LNCAP (cell line): ENCODE measurements around the gene BNC1.

Experiments
- TF ChIP-seq, protein P1 (sequence below): fragments of 450-650 bp; IDR thresholded peaks from 2 replicates; pipeline ENCODE4 v1.5.1; 2017; ENCODE audit warnings: mild to moderate bottlenecking

BNC1 gene

DNA sequence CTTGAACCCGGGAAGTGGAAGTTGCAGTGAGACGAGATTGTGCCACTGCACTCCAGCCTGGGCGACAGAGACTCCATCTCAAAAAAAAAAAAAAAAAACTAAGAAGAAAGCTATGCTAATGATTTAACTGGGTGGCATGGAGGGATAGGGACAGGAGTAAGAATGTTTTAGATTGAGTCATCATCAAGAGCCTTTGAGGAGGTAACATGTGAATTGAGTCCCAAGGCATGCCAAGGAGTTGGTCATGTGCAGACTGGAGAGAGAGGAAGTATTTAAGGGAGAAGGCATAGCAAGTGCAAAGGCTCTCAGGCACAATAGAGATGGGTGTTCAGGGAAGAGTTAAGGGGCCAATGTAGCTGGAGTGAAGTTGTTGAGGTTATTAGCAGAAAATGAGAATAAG lies 9.1 kb downstream of the BNC1 start:
- TF ChIP-seq, protein P1, sequence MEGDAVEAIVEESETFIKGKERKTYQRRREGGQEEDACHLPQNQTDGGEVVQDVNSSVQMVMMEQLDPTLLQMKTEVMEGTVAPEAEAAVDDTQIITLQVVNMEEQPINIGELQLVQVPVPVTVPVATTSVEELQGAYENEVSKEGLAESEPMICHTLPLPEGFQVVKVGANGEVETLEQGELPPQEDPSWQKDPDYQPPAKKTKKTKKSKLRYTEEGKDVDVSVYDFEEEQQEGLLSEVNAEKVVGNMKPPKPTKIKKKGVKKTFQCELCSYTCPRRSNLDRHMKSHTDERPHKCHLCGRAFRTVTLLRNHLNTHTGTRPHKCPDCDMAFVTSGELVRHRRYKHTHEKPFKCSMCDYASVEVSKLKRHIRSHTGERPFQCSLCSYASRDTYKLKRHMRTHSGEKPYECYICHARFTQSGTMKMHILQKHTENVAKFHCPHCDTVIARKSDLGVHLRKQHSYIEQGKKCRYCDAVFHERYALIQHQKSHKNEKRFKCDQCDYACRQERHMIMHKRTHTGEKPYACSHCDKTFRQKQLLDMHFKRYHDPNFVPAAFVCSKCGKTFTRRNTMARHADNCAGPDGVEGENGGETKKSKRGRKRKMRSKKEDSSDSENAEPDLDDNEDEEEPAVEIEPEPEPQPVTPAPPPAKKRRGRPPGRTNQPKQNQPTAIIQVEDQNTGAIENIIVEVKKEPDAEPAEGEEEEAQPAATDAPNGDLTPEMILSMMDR, result no peak

DNA sequence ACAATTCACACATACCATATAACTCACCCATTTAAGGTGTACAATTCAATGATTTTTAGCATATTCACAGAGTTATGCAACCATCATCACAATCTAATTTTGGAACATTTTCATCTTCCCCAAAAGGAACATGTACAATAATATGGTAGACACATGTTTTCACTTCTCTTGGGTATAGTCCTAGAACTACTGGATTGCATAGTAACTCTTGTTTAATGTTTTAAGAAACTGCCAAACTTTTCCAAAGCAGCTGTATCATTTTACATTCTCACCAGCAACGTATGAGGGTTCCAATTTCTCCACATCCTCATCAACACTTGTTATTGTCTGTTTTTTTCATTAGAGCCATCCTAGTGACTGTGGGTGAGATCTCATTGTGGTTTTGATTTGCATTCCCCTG lies 14.3 kb downstream of the BNC1 start:
- TF ChIP-seq, protein P1, result no peak

DNA sequence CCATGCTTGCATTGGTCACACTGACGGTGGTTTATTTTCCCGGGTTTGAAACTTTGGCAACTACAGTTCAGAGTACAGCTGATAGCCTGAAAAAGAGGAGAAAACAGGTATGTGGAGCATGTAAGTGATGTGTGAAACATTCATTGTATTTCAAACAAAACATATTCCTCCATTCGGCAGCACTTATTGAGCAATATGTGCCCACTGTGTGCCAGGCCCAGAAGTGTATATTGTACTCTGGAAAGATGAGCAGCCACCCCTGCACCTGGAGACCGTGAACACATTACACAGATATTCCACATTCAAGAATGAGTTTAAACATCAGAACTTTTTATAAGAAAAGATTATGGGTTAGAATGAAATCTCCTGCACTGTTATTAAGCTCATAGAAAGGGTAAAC lies 16.3 kb downstream of the BNC1 start:
- TF ChIP-seq, protein P1, result no peak

DNA sequence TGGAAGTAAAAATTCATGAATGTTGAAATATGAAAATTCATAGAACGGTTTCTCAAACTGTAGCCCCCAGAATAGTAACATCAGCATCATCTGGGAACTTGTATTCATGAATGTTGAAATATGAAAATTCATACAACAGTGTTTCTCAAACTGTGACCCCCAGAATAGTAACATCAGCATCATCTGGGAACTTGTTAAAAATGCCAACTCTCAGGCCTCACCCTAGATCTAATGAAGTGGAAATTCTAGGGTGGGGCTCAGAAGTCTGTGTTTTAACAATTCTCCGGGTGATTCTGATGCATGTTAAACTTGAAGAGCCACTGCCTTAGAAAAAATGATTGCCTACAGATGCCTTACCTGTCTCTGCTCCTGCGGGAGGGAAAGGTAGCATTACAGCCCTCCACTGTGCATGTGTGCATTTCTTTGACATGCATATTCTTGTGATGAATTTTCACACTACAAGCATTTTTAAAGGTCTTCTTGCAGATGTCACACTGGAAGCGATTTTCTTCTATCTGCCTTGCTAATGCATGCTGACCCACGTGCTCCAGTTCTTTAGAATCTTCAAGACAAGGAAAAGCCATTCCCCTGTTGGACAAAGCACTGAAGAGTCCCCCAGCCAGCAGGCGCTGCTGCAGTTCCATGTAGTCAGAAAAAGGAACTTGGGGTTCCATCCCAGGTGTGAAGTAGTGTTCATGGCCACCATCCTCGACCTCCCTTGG lies 21.7 kb downstream of the BNC1 start:
- TF ChIP-seq, protein P1, result no peak

DNA sequence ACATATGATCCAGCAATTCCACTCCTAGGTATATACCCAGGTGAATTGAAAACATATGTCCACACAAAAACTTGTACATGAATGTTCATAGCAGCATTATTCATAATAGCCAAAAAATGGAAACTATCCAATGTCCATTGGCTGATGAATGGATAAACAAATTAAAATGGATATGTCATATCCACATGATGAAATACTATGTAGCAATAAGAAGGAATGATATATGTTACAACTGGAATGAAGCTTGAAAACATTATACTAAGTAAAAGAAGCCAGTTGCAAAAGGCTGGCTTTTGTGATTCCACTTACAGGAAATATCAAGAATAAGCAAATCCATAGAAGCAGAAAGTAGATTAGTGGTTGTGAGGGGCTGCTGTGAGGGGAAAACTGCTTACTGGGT lies 33.7 kb downstream of the BNC1 start:
- TF ChIP-seq, protein P1, result no peak

DNA sequence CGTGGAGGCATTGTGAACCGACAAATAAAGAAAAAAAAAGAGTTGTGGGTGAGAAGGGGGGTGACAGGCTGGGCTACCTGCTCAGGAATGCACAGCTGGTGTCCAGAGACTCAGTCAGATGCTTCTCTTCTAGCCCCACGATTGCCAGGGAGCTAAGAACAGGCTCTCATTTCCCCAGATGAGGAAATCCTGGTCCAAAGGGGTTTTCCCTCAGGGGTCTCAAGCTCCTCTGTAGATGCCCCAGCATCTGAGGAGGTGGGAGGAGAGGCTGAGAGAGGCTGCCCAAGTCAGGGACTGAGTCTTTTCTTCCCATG lies 35.5 kb downstream of the BNC1 start:
- TF ChIP-seq, protein P1, result no peak

DNA sequence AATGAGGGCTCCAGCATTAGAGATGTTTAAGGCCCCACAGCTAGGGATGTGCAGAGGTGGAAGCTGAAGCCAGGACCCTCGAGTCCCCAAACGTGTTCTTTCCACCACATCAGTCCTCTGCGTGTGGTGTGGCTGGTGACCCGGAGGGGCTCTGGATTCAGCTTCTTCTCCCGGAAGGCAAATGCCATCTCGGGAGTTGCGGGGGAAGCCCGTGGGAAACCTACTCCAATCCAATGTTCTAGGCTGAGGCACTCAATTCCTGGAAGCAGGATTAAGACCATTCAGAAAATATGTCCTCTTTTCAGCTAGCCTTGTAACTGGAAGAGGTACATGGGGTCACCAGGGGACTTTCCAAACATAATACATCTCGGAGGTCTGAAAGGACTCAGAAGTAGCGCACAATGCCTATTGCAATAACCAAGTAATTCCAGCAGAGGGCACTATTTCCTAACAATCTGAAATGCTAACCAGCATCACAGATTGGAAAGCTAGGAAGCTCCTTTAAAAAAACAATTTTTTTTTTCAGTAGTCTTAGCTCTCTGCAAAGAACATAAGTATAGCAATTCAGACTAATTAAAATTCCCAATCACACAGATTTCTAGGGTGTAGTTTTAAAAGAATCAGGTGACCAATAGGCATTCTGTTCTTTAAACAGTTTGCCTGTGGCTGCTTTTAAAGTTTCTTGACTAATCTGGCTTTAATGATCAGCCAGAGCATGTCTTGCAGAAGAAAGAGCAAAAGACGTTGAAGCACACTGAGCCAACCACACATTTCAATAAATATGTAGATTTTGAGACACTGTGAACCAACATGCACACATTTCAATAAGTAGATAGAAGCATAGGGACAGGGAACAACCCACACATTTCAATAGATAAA lies 36.1 kb downstream of the BNC1 start:
- TF ChIP-seq, protein P1, result peak; percentile 87
